H1 (cell line): ENCODE data around the gene ABI3. TPM values are rescaled to one million over a fixed set of nuclear protein-coding genes. Genes with fewer than 3 reads are reported as not detected.

Source experiments
- CTCF ChIA-PET: fragments of 300-600 bp; sonication (Branson Sonifier 250); formaldehyde crosslinking; loops from one replicate; lab custom pipeline; 2021; ENCODE audit not compliant: partially characterized antibody; lab: Charles Lee
- POLR2A ChIA-PET: fragments of 300-600 bp; sonication (Branson Sonifier 250); formaldehyde crosslinking; loops from one replicate; lab custom pipeline; 2021; ENCODE audit warnings: inconsistent platforms; ENCODE audit not compliant: partially characterized antibody; lab: Charles Lee
- DNase-seq, 2 experiments: peaks; one replicate each; pipeline versions ENCODE4 v3.0.0 to v3.0.0-alpha.2; 2010 to 2022; ENCODE audit warnings: low spot score in 2 of 2, low read depth in 1 of 2, mixed read lengths in 1 of 2
- FAIRE-seq: peaks from 2 replicates; lab custom pipeline; 2011; peaks lifted over from hg19 to GRCh38; lab: Jason Lieb, UNC
- H2AFZ ChIP-seq: 2 replicates; pipeline ENCODE4 v1.8.1; 2012; ENCODE audit warnings: low read length, inconsistent platforms
- H2AK5ac ChIP-seq: 2 replicates; pipeline ENCODE4 v1.6.1; 2013; ENCODE audit warnings: low read depth, low read length
- H2BK120ac ChIP-seq: replicated peaks from 2 replicates; pipeline ENCODE3; 2013; ENCODE audit warnings: low read depth, low read length, inconsistent platforms
- H2BK12ac ChIP-seq: 2 replicates; pipeline ENCODE4 v1.6.1; 2013; ENCODE audit warnings: low read depth, low read length
- H2BK15ac ChIP-seq: 2 replicates; pipeline ENCODE4 v1.6.1; 2013; ENCODE audit warnings: low read length
- H2BK20ac ChIP-seq: 2 replicates; pipeline ENCODE4 v1.6.1; 2013; ENCODE audit warnings: low read length
- H2BK5ac ChIP-seq: 2 replicates; pipeline ENCODE4 v1.6.1; 2013; ENCODE audit warnings: low read depth, low read length
- H3K14ac ChIP-seq: 2 replicates; pipeline ENCODE4 v1.6.1; 2013; ENCODE audit warnings: inconsistent platforms; ENCODE audit not compliant: insufficient read length
- H3K18ac ChIP-seq: 2 replicates; pipeline ENCODE4 v1.6.1; 2013; ENCODE audit warnings: low read length; ENCODE audit errors: extremely low read depth
- H3K23ac ChIP-seq: 2 replicates; pipeline ENCODE4 v1.6.1; 2013; ENCODE audit warnings: inconsistent platforms; ENCODE audit not compliant: insufficient read length
- H3K23me2 ChIP-seq: 2 replicates; pipeline ENCODE4 v1.6.1; 2013; ENCODE audit warnings: low read depth, low read length
- H3K27ac ChIP-seq: 2 replicates; pipeline ENCODE4 v1.6.1; 2011; ENCODE audit warnings: low read depth, low read length, inconsistent platforms
- H3K27me3 ChIP-seq, 4 experiments: replicated peaks in 1 of 4; 1 replicate in 1 of 4; 2 replicates in 3 of 4; pipeline versions ENCODE4 v1.6.1 to v1.8.1; 2011 to 2013; ENCODE audit warnings: low read length in 3 of 4, mild to moderate bottlenecking in 3 of 4, inconsistent platforms in 2 of 4, mixed read lengths in 2 of 4, moderate library complexity in 1 of 4; ENCODE audit not compliant: control insufficient read depth in 3 of 4, insufficient read depth in 3 of 4; ENCODE audit errors: extremely low read depth in 1 of 4
- H3K36me3 ChIP-seq, 4 experiments: 2 replicates each; pipeline versions ENCODE4 v1.6.1 to v1.8.1; 2011 to 2013; ENCODE audit warnings: mild to moderate bottlenecking in 4 of 4, low read length in 3 of 4, moderate library complexity in 2 of 4, control low read depth in 1 of 4, inconsistent platforms in 1 of 4; ENCODE audit not compliant: insufficient read depth in 4 of 4, control insufficient read depth in 2 of 4
- H3K4ac ChIP-seq: replicated peaks from 2 replicates; pipeline ENCODE3; 2013; ENCODE audit warnings: low read length, low read depth, mixed read lengths, inconsistent platforms; ENCODE audit not compliant: insufficient read length
- H3K4me1 ChIP-seq, 4 experiments: replicated peaks in 1 of 4; 1 replicate in 1 of 4; 2 replicates in 3 of 4; pipeline versions ENCODE4 v1.6.1 to v1.8.1; 2011 to 2013; ENCODE audit warnings: low read length in 3 of 4, inconsistent platforms in 2 of 4, mixed read lengths in 1 of 4; ENCODE audit not compliant: insufficient read depth in 4 of 4, control insufficient read depth in 3 of 4
- H3K4me2 ChIP-seq, 2 experiments: 2 replicates each; pipeline versions ENCODE4 v1.6.1 to v1.8.1; 2011 to 2013; ENCODE audit warnings: low read depth in 2 of 2, low read length in 2 of 2, control low read depth in 1 of 2, inconsistent platforms in 1 of 2, mild to moderate bottlenecking in 1 of 2; ENCODE audit not compliant: insufficient read depth in 1 of 2
- H3K4me3 ChIP-seq, 4 experiments: fragments of 200-600, 300-600 bp in 1 of 4; sonication (generic), shearing (Covaris generic), sonication (Bioruptor Twin) in 1 of 4; 2 replicates each; pipeline versions ENCODE4 v1.5.1 to v1.8.1; 2011 to 2016; ENCODE audit warnings: low read length in 4 of 4, low read depth in 3 of 4, control low read depth in 2 of 4, inconsistent platforms in 2 of 4, mild to moderate bottlenecking in 2 of 4, mixed read lengths in 1 of 4, moderate library complexity in 1 of 4; ENCODE audit not compliant: insufficient read depth in 2 of 4; ENCODE audit errors: extremely low read depth in 1 of 4
- H3K56ac ChIP-seq: replicated peaks from 2 replicates; pipeline ENCODE3; 2013; ENCODE audit warnings: low read depth, mild to moderate bottlenecking, mixed read lengths, low read length, inconsistent platforms; ENCODE audit not compliant: insufficient read length
- H3K79me1 ChIP-seq: 2 replicates; pipeline ENCODE4 v1.6.1; 2013; ENCODE audit warnings: low read depth, low read length, control low read depth
- H3K79me2 ChIP-seq, 2 experiments: 2 replicates each; pipeline versions ENCODE4 v1.6.1 to v1.8.1; 2012 to 2013; ENCODE audit warnings: low read length in 2 of 2, mild to moderate bottlenecking in 2 of 2, inconsistent platforms in 1 of 2; ENCODE audit not compliant: insufficient read depth in 2 of 2, control insufficient read depth in 1 of 2
- H3K9ac ChIP-seq, 4 experiments: replicated peaks in 1 of 4; 1 replicate in 1 of 4; 2 replicates in 3 of 4; pipeline versions ENCODE4 v1.6.1 to v1.8.1; 2011 to 2013; ENCODE audit warnings: low read depth in 3 of 4, low read length in 3 of 4, control low read depth in 2 of 4, mild to moderate bottlenecking in 2 of 4, moderate library complexity in 2 of 4, inconsistent platforms in 1 of 4; ENCODE audit errors: extremely low read depth in 1 of 4
- H3K9me3 ChIP-seq, 2 experiments: 2 replicates each; pipeline versions ENCODE4 v1.6.1 to v1.8.1; 2012 to 2013; ENCODE audit warnings: mild to moderate bottlenecking in 2 of 2, moderate library complexity in 2 of 2, control low read depth in 1 of 2, inconsistent platforms in 1 of 2, low read depth in 1 of 2, low read length in 1 of 2, mixed read lengths in 1 of 2; ENCODE audit not compliant: insufficient read depth in 2 of 2
- H4K20me1 ChIP-seq, 2 experiments: replicated peaks in 1 of 2; 2 replicates each; pipeline versions ENCODE3 to v1.8.1; 2011 to 2013; ENCODE audit warnings: inconsistent platforms in 2 of 2, low read length in 2 of 2, mild to moderate bottlenecking in 1 of 2; ENCODE audit not compliant: insufficient read depth in 2 of 2, control insufficient read depth in 1 of 2
- H4K5ac ChIP-seq: 2 replicates; pipeline ENCODE4 v1.6.1; 2013; ENCODE audit warnings: low read length, low read depth, mixed read lengths, inconsistent platforms; ENCODE audit not compliant: insufficient read length
- H4K8ac ChIP-seq: 2 replicates; pipeline ENCODE4 v1.8.0; 2013; ENCODE audit warnings: mild to moderate bottlenecking, moderate library complexity, low read length, inconsistent platforms; ENCODE audit not compliant: insufficient read depth; ENCODE audit errors: extremely low read depth
- H4K91ac ChIP-seq: replicated peaks from 2 replicates; pipeline ENCODE3; 2013; ENCODE audit warnings: low read length, mixed read lengths, inconsistent platforms; ENCODE audit not compliant: insufficient read length
- ASH2L ChIP-seq: fragments of 200-600, 300-600 bp; sonication (generic); IDR thresholded peaks from one replicate; pipeline ENCODE4 v1.7.1; 2017; ENCODE audit warnings: low read length
- BRCA1 ChIP-seq: IDR thresholded peaks from 2 replicates; pipeline ENCODE4 v1.6.1; 2012; ENCODE audit warnings: low read depth, low read length, improper control_type of control experiment
- CTBP2 ChIP-seq: IDR thresholded peaks from 2 replicates; pipeline ENCODE4 v1.7.0; 2011; ENCODE audit warnings: borderline replicate concordance, mild to moderate bottlenecking, moderate library complexity, mixed read lengths, low read length; ENCODE audit not compliant: insufficient read depth, insufficient read length
- FOSL1 ChIP-seq: IDR thresholded peaks from 2 replicates; pipeline ENCODE4 v1.6.1; 2011; ENCODE audit warnings: mild to moderate bottlenecking, low read depth, low read length, moderate library complexity; ENCODE audit not compliant: insufficient read depth
- GABPA ChIP-seq: IDR thresholded peaks from 2 replicates; pipeline ENCODE4 v1.6.1; 2011; ENCODE audit warnings: mild to moderate bottlenecking, low read length, moderate library complexity, borderline replicate concordance; ENCODE audit not compliant: insufficient read depth
- KDM5A ChIP-seq: fragments of 200-600 bp; IDR thresholded peaks from 2 replicates; pipeline ENCODE4 v1.7.1; 2012; ENCODE audit warnings: mild to moderate bottlenecking, low read length, inconsistent platforms, mixed read lengths
- NANOG ChIP-seq: IDR thresholded peaks from 2 replicates; pipeline ENCODE4 v1.6.1; 2011; ENCODE audit warnings: low read length, low read depth, mild to moderate bottlenecking, inconsistent platforms; ENCODE audit not compliant: insufficient read depth, poor library complexity, severe bottlenecking
- RXRA ChIP-seq: IDR thresholded peaks from 2 replicates; pipeline ENCODE4 v1.6.1; 2011; ENCODE audit warnings: low read depth, mild to moderate bottlenecking, low read length, moderate library complexity; ENCODE audit not compliant: insufficient read depth
- SP1 ChIP-seq: IDR thresholded peaks from 2 replicates; pipeline ENCODE4 v1.6.1; 2011; ENCODE audit warnings: low read depth, low read length
- SP2 ChIP-seq: IDR thresholded peaks from 2 replicates; pipeline ENCODE4 v1.6.1; 2012; ENCODE audit warnings: mild to moderate bottlenecking, low read length, inconsistent platforms
- TAF7 ChIP-seq: optimal IDR thresholded peaks from 2 replicates; pipeline ENCODE3; 2011; ENCODE audit warnings: low read depth, mild to moderate bottlenecking, inconsistent platforms, low read length, moderate library complexity, borderline replicate concordance
- TEAD4 ChIP-seq: IDR thresholded peaks from 2 replicates; pipeline ENCODE4 v1.6.1; 2012; ENCODE audit warnings: low read depth, low read length, inconsistent platforms, mixed read lengths
- USF2 ChIP-seq: IDR thresholded peaks from 2 replicates; pipeline ENCODE4 v1.6.1; 2011; ENCODE audit warnings: low read length, improper control_type of control experiment
- WGBS, 2 experiments: shearing (Covaris generic) in 1 of 2; methylation state at CpG; one replicate each; pipeline versions ENCODE4 v1.1.6 to v1.1.7; 2013 to 2015; ENCODE audit warnings: low lambda C conversion rate in 2 of 2, mixed read lengths in 2 of 2, inconsistent platforms in 1 of 2, low coverage in 1 of 2, missing lambda C conversion rate in 1 of 2; ENCODE audit not compliant: insufficient replicate concordance in 2 of 2, insufficient coverage in 1 of 2, insufficient read length in 1 of 2; ENCODE audit errors: extremely low coverage in 1 of 2, missing lambda C conversion rate in 1 of 2; 5-methylcytosine and 5-hydroxymethylcytosine counted together
- polyA plus RNA-seq, 7 experiments: library from polyadenylated mRNA; depleted of rRNA in 3 of 7; stranded (reverse) in 5 of 7; unstranded in 2 of 7; fragments of >200 nt in 5 of 7; fragments of 200-250 nt in 2 of 7; gene quantifications; 1 replicate in 5 of 7; 2 replicates in 1 of 7; 4 replicates in 1 of 7; pipeline versions ENCODE4 v1.2.1 to v1.2.3, GENCODE V29; 2011 to 2013; ENCODE audit warnings: missing spikeins in 2 of 7, mixed read lengths in 2 of 7
- total RNA-seq: library from RNA; stranded (reverse); fragmentation: NEBNext Ultra II Directional; extraction: Animal tissue kit (Norgen Biotek cat#: 25700); gene quantifications from 2 replicates; pipeline ENCODE4 v1.2.1, GENCODE V29; 2021

The ABI3 gene
- total and polyA plus RNA-seq, 2 of the 8 experiments (the other 6 are each of a cell fraction or from before 2014, with no cell fraction given) = 1.3 to 2.5 TPM

GRCh38 chr17:49183341-49183740 is 27.2 kb upstream of the ABI3 start:
- Histone ChIP-seq H4K91ac (no peak overlapping the region), H3K9me3 (peaks cover 0 to 7% of the 10 kb centered on the region in 2 experiments; a peak in 2 of 4 replicates), H3K27me3 (no peaks in the 10 kb centered on the region), H4K5ac (no peak overlapping the region), H3K23ac (no peak overlapping the region), H3K79me1 (no peaks in the 10 kb centered on the region), H2AFZ (no peak overlapping the region), H4K20me1 (no peaks in the 10 kb centered on the region), H3K14ac (no peak overlapping the region), H4K8ac (no peak overlapping the region), H3K79me2 (no peaks in the 10 kb centered on the region), H2BK12ac (no peak overlapping the region), H2BK15ac (no peak overlapping the region), H3K4me3 (no peak overlapping the region), H3K4me1 (no peaks in the 10 kb centered on the region), H3K27ac (no peak overlapping the region), H3K4ac (no peak overlapping the region), H2BK120ac (no peak overlapping the region), H3K4me2 (no peak overlapping the region), H2AK5ac (peak overlapping the region; percentile 24; the same call in 1 of the 2 replicates), H3K56ac (no peak overlapping the region), H2BK5ac (no peak overlapping the region), H3K23me2 (no peaks in the 10 kb centered on the region), H3K9ac (no peak overlapping the region), H3K36me3 (no peaks in the 10 kb centered on the region), H3K18ac (no peak overlapping the region), H2BK20ac (no peak overlapping the region)
- POLR2A ChIA-PET = interaction anchor here (0.8 to 2.9 kb wide), 3 partner anchors 9 to 268 kb away, joined by 3 to 8 read pairs (median 3); no protein-coding TSS in a partner anchor
- no peak for FAIRE-seq
- WGBS, 2 experiments = 73% methylated on average over 4 of the region's 5 CpGs; no CpG with 5 or more reads in 1 of the 2 experiments
- DNase-seq = no peak
- CTCF ChIA-PET = interaction anchor here (1.0 to 4.6 kb wide), 5 partner anchors 9 to 41 kb away, joined by 3 to 35 read pairs (median 5); no protein-coding TSS in a partner anchor
- TF ChIP-seq ASH2L = no peak
- TF ChIP-seq SP1 = no peak
- no peak for TF ChIP-seq USF2
- TF ChIP-seq CTBP2 = no peak
- no peak for TF ChIP-seq KDM5A
- no peak for TF ChIP-seq NANOG
- TF ChIP-seq GABPA = no peak
- TF ChIP-seq BRCA1 = no peak
- no peak for TF ChIP-seq TEAD4
- TF ChIP-seq RXRA = no peak
- no peak for TF ChIP-seq FOSL1
- TF ChIP-seq TAF7 = no peak
- TF ChIP-seq SP2 = no peak
